PC-9 (cell line): ENCODE data around the gene NCBP1. TPM values are rescaled to one million over a fixed set of nuclear protein-coding genes. Genes with fewer than 3 reads are reported as not detected.

Experiments
- BruUV-seq: library from RNA; stranded (reverse); fragments of 400-500 nt; replicated peaks from 2 replicates; lab custom pipeline; 2021; lab: Mats Ljungman, UMichigan
- CTCF ChIA-PET: fragments of 300-600 bp; sonication (Branson Sonifier 250); formaldehyde crosslinking; loops from one replicate; lab custom pipeline; 2022; ENCODE audit warnings: antibody characterized with exemption; lab: Charles Lee
- POLR2A ChIA-PET: fragments of 300-600 bp; sonication (Branson Sonifier 250); formaldehyde crosslinking; loops from one replicate; lab custom pipeline; 2022; ENCODE audit warnings: antibody characterized with exemption; ENCODE audit not compliant: unreplicated experiment; lab: Charles Lee
- DNase-seq, 2 experiments: peaks; one replicate each; pipeline versions ENCODE4 v3.0.0 to v3.0.0-alpha.2; 2015 to 2022; ENCODE audit warnings: mixed read lengths in 1 of 2
- H2AFZ ChIP-seq: fragments of 200-600 bp; sonication (generic); 2 replicates; pipeline ENCODE4 v1.8.1; 2017; ENCODE audit warnings: antibody characterized with exemption
- H3F3A ChIP-seq: fragments of 200-600 bp; sonication (generic); 2 replicates; pipeline ENCODE4 v1.8.1; 2017; ENCODE audit warnings: antibody characterized with exemption, mild to moderate bottlenecking, low read depth; ENCODE audit not compliant: insufficient read depth
- H3K27ac ChIP-seq: fragments of 200-600 bp; sonication (generic); 2 replicates; pipeline ENCODE4 v1.6.1; 2016; ENCODE audit warnings: mixed run types
- H3K27me3 ChIP-seq: fragments of 200-600 bp; sonication (generic); 2 replicates; pipeline ENCODE4 v1.6.1; 2016; ENCODE audit warnings: low read depth, mixed run types; ENCODE audit not compliant: insufficient read depth
- H3K36me3 ChIP-seq: fragments of 200-600 bp; sonication (generic); 2 replicates; pipeline ENCODE4 v1.6.1; 2016; ENCODE audit warnings: low read depth, mixed run types
- H3K4me1 ChIP-seq: fragments of 200-600 bp; sonication (generic); replicated peaks from 2 replicates; pipeline ENCODE4 v1.6.1; 2016; ENCODE audit warnings: mixed run types; ENCODE audit not compliant: insufficient read depth
- H3K4me2 ChIP-seq: fragments of 200-600 bp; sonication (generic); 2 replicates; pipeline ENCODE4 v1.6.1; 2017; ENCODE audit warnings: mixed run types
- H3K4me3 ChIP-seq: fragments of 200-600 bp; sonication (generic); 2 replicates; pipeline ENCODE4 v1.6.1; 2016; ENCODE audit warnings: mixed run types
- H3K79me2 ChIP-seq: fragments of 200-600 bp; sonication (generic); 2 replicates; pipeline ENCODE4 v1.6.1; 2017; ENCODE audit warnings: low read depth, mixed run types
- H3K9me2 ChIP-seq: fragments of 200-600 bp; sonication (generic); 2 replicates; pipeline ENCODE4 v1.8.1; 2017; ENCODE audit warnings: mild to moderate bottlenecking; ENCODE audit not compliant: insufficient read depth
- H3K9me3 ChIP-seq: fragments of 200-600 bp; sonication (generic); 2 replicates; pipeline ENCODE4 v1.8.1; 2016; ENCODE audit warnings: low read depth; ENCODE audit not compliant: insufficient read depth
- H4K20me1 ChIP-seq: fragments of 200-600 bp; sonication (generic); 2 replicates; pipeline ENCODE4 v1.8.1; 2017; ENCODE audit not compliant: insufficient read depth
- CTCF ChIP-seq: fragments of 200-600 bp; sonication (generic); conservative IDR thresholded peaks from 2 replicates; pipeline ENCODE4 v1.6.1; 2017; ENCODE audit warnings: mixed run types, antibody characterized with exemption, mild to moderate bottlenecking, moderate library complexity
- EZH2 ChIP-seq: fragments of 200-600 bp; sonication (generic); IDR thresholded peaks from 2 replicates; pipeline ENCODE4 v1.8.0; 2017; ENCODE audit warnings: antibody characterized with exemption, low read depth
- intact Hi-C: fragments of 100-400 bp; cut with micrococcal nuclease; formaldehyde crosslinking; loops from one replicate; pipeline ENCODE4 v1.10.0; 2022; ENCODE audit not compliant: unreplicated experiment
- total RNA-seq: library from RNA; stranded (reverse); gene quantifications from 2 replicates; pipeline ENCODE4 v1.2.3, GENCODE V29; 2021

Gene NCBP1
- total RNA-seq, 1 experiment from 2014 or later, result 40.2 TPM

GRCh38 chr9:97602430-97602829 lies 31.2 kb upstream of the NCBP1 start:
- Histone ChIP-seq H3K4me1 (no peaks in the 10 kb centered on the region), H3K4me3 (no peak overlapping the region), H3K36me3 (peaks cover 13% of the 10 kb centered on the region; the same call in 1 of the 2 replicates), H3K9me3 (no peaks in the 10 kb centered on the region), H3K27me3 (no peaks in the 10 kb centered on the region), H3K79me2 (no peaks in the 10 kb centered on the region), H2AFZ (no peak overlapping the region), H3K9me2 (no peaks in the 10 kb centered on the region), H4K20me1 (no peaks in the 10 kb centered on the region), H3F3A (peaks cover 3% of the 10 kb centered on the region; the same call in 1 of the 2 replicates), H3K27ac (no peak overlapping the region), H3K4me2 (no peak overlapping the region)
- DNase-seq, result no peak
- intact Hi-C loops, result no loop called here
- TF ChIP-seq EZH2, result no peak
- TF ChIP-seq CTCF, result no peak
- CTCF ChIA-PET, result interaction anchor here (0.6 kb wide), 1 partner anchor 22 kb away, joined by 3 read pairs; no protein-coding TSS in a partner anchor
- no TSS peak for BruUV-seq
- POLR2A ChIA-PET, result interaction anchor here (0.6 kb wide), 1 partner anchor 31 kb away, joined by 3 read pairs; the partner anchor contains the start of gene TSTD2

- no peak for TF ChIP-seq CTCF
- peaks cover 3% of the 10 kb centered on the region; the same call in 1 of the 2 replicates for H3F3A ChIP-seq
- BruUV-seq, result no TSS peak
These were observed 28.5 kb upstream of the NCBP1 start for GRCh38 chr9:97604901-97605645.

GRCh38 chr9:97615439-97616072 lies 18.1 kb upstream of the NCBP1 start:
- Histone ChIP-seq H3F3A (0 out of 2 replicates have a peak, but pooled peaks cover 5% of the 10 kb centered on the region), H3K36me3 (no peaks in the 10 kb centered on the region)
- POLR2A ChIA-PET, result no interaction called here

More at GRCh38 chr9:97604901-97605645, 28.5 kb upstream of the NCBP1 start:
- Histone ChIP-seq H3K4me2 (no peak overlapping the region), H3K27me3 (no peaks in the 10 kb centered on the region), H4K20me1 (no peaks in the 10 kb centered on the region), H3K9me2 (no peaks in the 10 kb centered on the region), H3K79me2 (no peaks in the 10 kb centered on the region), H3K4me1 (no peaks in the 10 kb centered on the region), H3K27ac (no peak overlapping the region), H2AFZ (no peak overlapping the region), H3K9me3 (no peaks in the 10 kb centered on the region), H3K4me3 (no peak overlapping the region), H3K36me3 (peaks cover 19% of the 10 kb centered on the region; the same call in 1 of the 2 replicates)
- peak in 1 of 2 experiments; percentile 5 for DNase-seq
- ChIA-PET POLR2A (no interaction called here), CTCF (no interaction called here)
- intact Hi-C loops, result no loop called here

More at GRCh38 chr9:97615439-97616072, 18.1 kb upstream of the NCBP1 start:
- BruUV-seq, result no TSS peak
- H3K27me3 ChIP-seq, result no peaks in the 10 kb centered on the region
- H3K27ac ChIP-seq, result no peak overlapping the region
- no peaks in the 10 kb centered on the region for H3K9me3 ChIP-seq
- H3K9me2 ChIP-seq, result no peaks in the 10 kb centered on the region
- CTCF ChIA-PET, result interaction anchor here (0.5 to 2.8 kb wide), 10 partner anchors 14 to 759 kb away, joined by 4 to 28 read pairs (median 6); partner anchors contain the start of genes NCBP1, TDRD7 and TSTD2
- H3K79me2 ChIP-seq, result no peaks in the 10 kb centered on the region
- no peaks in the 10 kb centered on the region for H4K20me1 ChIP-seq
- intact Hi-C loops, result loop anchor here (1.0 to 5.0 kb wide), 5 partner anchors 147 to 929 kb away; partner anchors contain the start of gene TDRD7
- H3K4me3 ChIP-seq, result no peak overlapping the region
- H2AFZ ChIP-seq, result no peak overlapping the region
- no peaks in the 10 kb centered on the region for H3K4me1 ChIP-seq
- TF ChIP-seq CTCF (peak; percentile 91), EZH2 (no peak)
- H3K4me2 ChIP-seq, result no peak overlapping the region
- DNase-seq, result peak; percentile 60 to 62
